ENCODE results near the gene OTOS.

DNA sequence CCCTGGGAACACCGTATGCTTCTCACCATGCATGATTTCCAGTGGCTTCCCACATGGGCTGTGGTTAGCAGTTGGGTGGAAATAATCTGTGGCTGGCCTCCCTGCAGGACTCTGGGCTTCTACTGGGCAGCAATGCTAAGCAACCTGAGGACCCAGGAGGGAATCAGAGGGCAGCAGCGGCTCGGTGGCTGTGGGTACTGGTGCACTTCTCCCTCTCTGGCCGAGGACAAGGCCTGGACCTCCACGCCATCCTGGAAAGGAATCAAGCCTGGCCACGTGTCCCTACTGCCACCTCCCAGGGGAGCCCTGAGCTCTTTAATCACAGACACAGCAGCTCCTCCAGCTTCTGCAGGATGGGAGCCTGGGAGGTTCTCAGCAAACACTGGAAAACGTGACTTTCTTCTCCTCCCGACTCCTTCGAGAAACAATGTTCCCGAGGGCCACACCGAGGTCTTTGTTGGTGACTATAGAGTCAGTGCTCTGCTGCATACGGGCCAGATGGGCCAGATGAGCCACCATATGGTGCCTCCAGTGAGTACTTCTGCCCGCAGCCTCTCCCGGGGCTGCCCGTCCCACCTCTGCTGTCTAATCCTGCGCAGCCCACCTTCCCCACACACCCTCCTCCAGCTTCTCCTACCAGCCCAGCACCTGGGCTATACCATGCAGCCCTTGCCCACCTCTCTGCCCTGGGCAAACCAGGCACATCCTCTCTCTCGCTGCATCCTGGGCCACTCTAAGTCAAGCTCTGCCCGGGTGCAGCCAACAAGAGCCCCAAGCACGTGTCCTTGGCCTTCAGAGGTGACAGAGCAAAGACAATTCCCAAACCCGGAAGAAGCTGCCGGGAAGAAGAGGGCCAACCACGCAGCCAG is 42.8 kb upstream of the OTOS start:
- TF ChIP-seq, protein P1, sequence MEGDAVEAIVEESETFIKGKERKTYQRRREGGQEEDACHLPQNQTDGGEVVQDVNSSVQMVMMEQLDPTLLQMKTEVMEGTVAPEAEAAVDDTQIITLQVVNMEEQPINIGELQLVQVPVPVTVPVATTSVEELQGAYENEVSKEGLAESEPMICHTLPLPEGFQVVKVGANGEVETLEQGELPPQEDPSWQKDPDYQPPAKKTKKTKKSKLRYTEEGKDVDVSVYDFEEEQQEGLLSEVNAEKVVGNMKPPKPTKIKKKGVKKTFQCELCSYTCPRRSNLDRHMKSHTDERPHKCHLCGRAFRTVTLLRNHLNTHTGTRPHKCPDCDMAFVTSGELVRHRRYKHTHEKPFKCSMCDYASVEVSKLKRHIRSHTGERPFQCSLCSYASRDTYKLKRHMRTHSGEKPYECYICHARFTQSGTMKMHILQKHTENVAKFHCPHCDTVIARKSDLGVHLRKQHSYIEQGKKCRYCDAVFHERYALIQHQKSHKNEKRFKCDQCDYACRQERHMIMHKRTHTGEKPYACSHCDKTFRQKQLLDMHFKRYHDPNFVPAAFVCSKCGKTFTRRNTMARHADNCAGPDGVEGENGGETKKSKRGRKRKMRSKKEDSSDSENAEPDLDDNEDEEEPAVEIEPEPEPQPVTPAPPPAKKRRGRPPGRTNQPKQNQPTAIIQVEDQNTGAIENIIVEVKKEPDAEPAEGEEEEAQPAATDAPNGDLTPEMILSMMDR (conservative IDR thresholded peaks at IDR 0.05; ENCODE audit: low read depth, low read length) = no peak
- TF ChIP-seq EZH2 (IDR thresholded peaks at IDR 0.05; ENCODE audit: borderline replicate concordance, low read depth, low read length, poor library complexity, severe bottlenecking) = no peak

Data from A673 (cell line).